Thyroid gland (tissue), 4 donors: ENCODE data around the gene MICAL3.

ENCODE experiments used
- POLR2A ChIP-seq, 2 donors: fragments of 450-650 bp; IDR thresholded peaks; one replicate each; pipeline ENCODE4 v1.6.1; 2017; ENCODE audit warnings: antibody characterized with exemption in 2 of 2, mild to moderate bottlenecking in 2 of 2, moderate library complexity in 1 of 2
- TF ChIP-seq, protein P1 (sequence below), 6 experiments: fragments of 200-600 bp in 3 of 6; fragments of 450-650 bp in 3 of 6; sonication (generic) in 3 of 6; IDR thresholded peaks; one replicate each; pipeline ENCODE4 v1.5.1; 2016 to 2019; ENCODE audit warnings: antibody characterized with exemption in 6 of 6, mild to moderate bottlenecking in 2 of 6, inconsistent platforms in 1 of 6, moderate library complexity in 1 of 6

DNA sequence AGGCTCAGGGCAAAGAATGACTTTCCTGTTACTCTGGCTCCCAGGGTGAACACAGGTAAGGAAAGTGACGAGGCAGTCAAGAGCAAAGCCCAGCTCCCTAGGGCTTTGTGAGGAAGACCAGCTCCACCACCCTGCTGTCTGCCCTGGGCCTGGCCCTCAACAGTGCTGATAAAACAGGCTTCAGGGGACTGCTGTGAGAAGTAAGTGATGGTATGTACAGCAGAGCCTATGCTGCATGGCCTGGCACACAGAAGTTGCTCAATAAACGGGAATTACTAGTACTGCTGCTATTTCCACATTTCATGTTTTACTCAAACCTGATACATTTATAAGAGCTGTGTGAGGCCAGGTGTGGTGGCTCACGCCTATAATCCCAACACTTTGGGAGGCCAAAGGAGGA lies 50.3 kb downstream of the MICAL3 start:
- no peak for TF ChIP-seq POLR2A (IDR thresholded peaks at IDR 0.05)
- TF ChIP-seq, protein P1, sequence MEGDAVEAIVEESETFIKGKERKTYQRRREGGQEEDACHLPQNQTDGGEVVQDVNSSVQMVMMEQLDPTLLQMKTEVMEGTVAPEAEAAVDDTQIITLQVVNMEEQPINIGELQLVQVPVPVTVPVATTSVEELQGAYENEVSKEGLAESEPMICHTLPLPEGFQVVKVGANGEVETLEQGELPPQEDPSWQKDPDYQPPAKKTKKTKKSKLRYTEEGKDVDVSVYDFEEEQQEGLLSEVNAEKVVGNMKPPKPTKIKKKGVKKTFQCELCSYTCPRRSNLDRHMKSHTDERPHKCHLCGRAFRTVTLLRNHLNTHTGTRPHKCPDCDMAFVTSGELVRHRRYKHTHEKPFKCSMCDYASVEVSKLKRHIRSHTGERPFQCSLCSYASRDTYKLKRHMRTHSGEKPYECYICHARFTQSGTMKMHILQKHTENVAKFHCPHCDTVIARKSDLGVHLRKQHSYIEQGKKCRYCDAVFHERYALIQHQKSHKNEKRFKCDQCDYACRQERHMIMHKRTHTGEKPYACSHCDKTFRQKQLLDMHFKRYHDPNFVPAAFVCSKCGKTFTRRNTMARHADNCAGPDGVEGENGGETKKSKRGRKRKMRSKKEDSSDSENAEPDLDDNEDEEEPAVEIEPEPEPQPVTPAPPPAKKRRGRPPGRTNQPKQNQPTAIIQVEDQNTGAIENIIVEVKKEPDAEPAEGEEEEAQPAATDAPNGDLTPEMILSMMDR (IDR thresholded peaks at IDR 0.05) = no peak
